Kidney (tissue), 14 donors: ENCODE results near the gene GTF2F2. TPM values are rescaled to one million over a fixed set of nuclear protein-coding genes. Genes with fewer than 3 reads are reported as not detected.

Source experiments
- DNase-seq, 5 donors: peaks; one replicate each; pipeline ENCODE4 v3.0.0-alpha.2; 2013 to 2020
- FAIRE-seq: peaks from 2 replicates; lab custom pipeline; 2012; peaks lifted over from hg19 to GRCh38; lab: Jason Lieb, UNC
- H3K27ac ChIP-seq, 2 donors: one replicate each; pipeline ENCODE4 v1.7.0; 2013; ENCODE audit warnings: low read depth in 2 of 2, low read length in 2 of 2, inconsistent platforms in 1 of 2
- H3K27me3 ChIP-seq: one replicate; pipeline ENCODE4 v1.7.1; 2013; ENCODE audit warnings: low read length, inconsistent platforms; ENCODE audit not compliant: control insufficient read depth, insufficient read depth
- H3K36me3 ChIP-seq, 3 donors: one replicate each; pipeline versions ENCODE4 v1.7.0 to v1.7.1; 2013; ENCODE audit warnings: low read length in 3 of 3, control low read depth in 1 of 3, inconsistent platforms in 1 of 3; ENCODE audit not compliant: insufficient read depth in 3 of 3, control insufficient read depth in 2 of 3
- H3K4me1 ChIP-seq, 3 donors: one replicate each; pipeline versions ENCODE4 v1.7.0 to v1.7.1; 2013; ENCODE audit warnings: low read length in 3 of 3, inconsistent platforms in 1 of 3, low read depth in 1 of 3; ENCODE audit not compliant: control insufficient read depth in 2 of 3, insufficient read depth in 2 of 3
- H3K4me3 ChIP-seq, 3 donors: one replicate each; pipeline versions ENCODE4 v1.7.0 to v1.8.1; 2013; ENCODE audit warnings: low read length in 3 of 3, control low read depth in 1 of 3, inconsistent platforms in 1 of 3
- H3K9ac ChIP-seq, 3 donors: one replicate each; pipeline versions ENCODE4 v1.7.0 to v1.7.1; 2013; ENCODE audit warnings: low read length in 3 of 3, control low read depth in 1 of 3, inconsistent platforms in 1 of 3
- H3K9me3 ChIP-seq, 3 donors: one replicate each; pipeline versions ENCODE4 v1.7.0 to v1.7.1; 2013; ENCODE audit warnings: low read length in 3 of 3, control low read depth in 1 of 3, inconsistent platforms in 1 of 3; ENCODE audit not compliant: control insufficient read depth in 2 of 3, insufficient read depth in 1 of 3
- intact Hi-C: fragments of 100-400 bp; cut with DNase I; formaldehyde crosslinking; loops from one replicate; pipeline ENCODE4 v1.11.1; 2022
- polyA plus RNA-seq: library from polyadenylated mRNA; stranded (reverse); fragments of 350-450 nt; fragmentation: Illumina TruSeq; extraction: RNeasy Lipid Tissue Mini Kit (QIAGEN cat#74804); gene quantifications from one replicate; pipeline ENCODE4 v1.2.3, GENCODE V29; 2014; ENCODE audit warnings: low read depth, low replicate concordance; ENCODE audit not compliant: insufficient read depth
- total RNA-seq: library from RNA; stranded (reverse); fragmentation: NEBNext Ultra II Directional; extraction: Animal tissue kit (Norgen Biotek cat#: 25700); gene quantifications from one replicate; pipeline ENCODE4 v1.2.1, GENCODE V29; 2021
- TF ChIP-seq, protein P1 (sequence below): IDR thresholded peaks from 3 replicates; pipeline ENCODE4 v1.5.1; 2012; ENCODE audit warnings: mild to moderate bottlenecking, moderate library complexity, borderline replicate concordance; ENCODE audit not compliant: insufficient read depth; ENCODE audit errors: extremely low read depth
- donor health status: control.
- donor health status: control.
- donor health status: control.
- donor health status: control.
- donor health status: control.
- donor health status: DM: yes; HTN: yes; CAD: no.
- donor health status: Normal renal cell carcinoma (clear cell type).

Gene GTF2F2
- total and polyA plus RNA-seq, 2 donors from 2014 or later, result 16.6 to 17.3 TPM

- Histone ChIP-seq H3K36me3 (no peaks in the 10 kb centered on the region), H3K9me3 (no peaks in the 10 kb centered on the region), H3K4me1 (no peaks in the 10 kb centered on the region), H3K9ac (no peak overlapping the region), H3K27ac (no peak overlapping the region), H3K27me3 (no peaks in the 10 kb centered on the region), H3K4me3 (no peak overlapping the region)
- FAIRE-seq (no peak), DNase-seq (no peak)
- intact Hi-C loops, result loop anchor here (10.0 kb wide), 1 partner anchor 260 kb away; no protein-coding TSS in a partner anchor
- TF ChIP-seq, protein P1, sequence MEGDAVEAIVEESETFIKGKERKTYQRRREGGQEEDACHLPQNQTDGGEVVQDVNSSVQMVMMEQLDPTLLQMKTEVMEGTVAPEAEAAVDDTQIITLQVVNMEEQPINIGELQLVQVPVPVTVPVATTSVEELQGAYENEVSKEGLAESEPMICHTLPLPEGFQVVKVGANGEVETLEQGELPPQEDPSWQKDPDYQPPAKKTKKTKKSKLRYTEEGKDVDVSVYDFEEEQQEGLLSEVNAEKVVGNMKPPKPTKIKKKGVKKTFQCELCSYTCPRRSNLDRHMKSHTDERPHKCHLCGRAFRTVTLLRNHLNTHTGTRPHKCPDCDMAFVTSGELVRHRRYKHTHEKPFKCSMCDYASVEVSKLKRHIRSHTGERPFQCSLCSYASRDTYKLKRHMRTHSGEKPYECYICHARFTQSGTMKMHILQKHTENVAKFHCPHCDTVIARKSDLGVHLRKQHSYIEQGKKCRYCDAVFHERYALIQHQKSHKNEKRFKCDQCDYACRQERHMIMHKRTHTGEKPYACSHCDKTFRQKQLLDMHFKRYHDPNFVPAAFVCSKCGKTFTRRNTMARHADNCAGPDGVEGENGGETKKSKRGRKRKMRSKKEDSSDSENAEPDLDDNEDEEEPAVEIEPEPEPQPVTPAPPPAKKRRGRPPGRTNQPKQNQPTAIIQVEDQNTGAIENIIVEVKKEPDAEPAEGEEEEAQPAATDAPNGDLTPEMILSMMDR, result no peak
Measured at GRCh38 chr13:45305079-45305478, 184.8 kb downstream of the GTF2F2 start.

DNA sequence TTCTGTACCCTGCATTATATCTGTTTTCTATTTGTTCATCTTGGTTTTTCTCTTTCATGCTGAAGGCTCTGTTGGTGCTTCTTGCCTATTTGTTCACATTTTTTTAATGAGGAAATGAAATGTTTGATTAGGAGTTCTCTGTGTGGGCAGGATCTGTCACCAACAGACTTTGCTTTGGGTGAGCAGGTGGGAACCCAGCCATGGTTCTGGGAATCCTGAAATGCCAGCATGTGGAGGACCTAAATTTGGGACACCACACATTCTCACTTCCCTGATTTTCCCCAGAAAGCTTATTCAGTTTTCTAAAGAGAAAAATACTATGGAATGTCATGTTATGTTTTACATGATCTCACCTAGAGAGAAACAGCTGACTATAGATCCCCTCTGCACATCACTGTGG, 186.7 kb downstream of the GTF2F2 start:
- Histone ChIP-seq H3K27ac (no peak overlapping the region), H3K27me3 (no peaks in the 10 kb centered on the region), H3K4me1 (peaks cover 0 to 5% (median 0%) of the 10 kb centered on the region in 3 donors), H3K4me3 (no peak overlapping the region), H3K9ac (no peak overlapping the region), H3K9me3 (no peaks in the 10 kb centered on the region), H3K36me3 (no peaks in the 10 kb centered on the region)
- TF ChIP-seq, protein P1, result no peak
- no peak for FAIRE-seq
- DNase-seq, result no peak
- intact Hi-C loops, result loop anchor here (10.0 kb wide), 1 partner anchor 262 kb away; no protein-coding TSS in a partner anchor

DNA sequence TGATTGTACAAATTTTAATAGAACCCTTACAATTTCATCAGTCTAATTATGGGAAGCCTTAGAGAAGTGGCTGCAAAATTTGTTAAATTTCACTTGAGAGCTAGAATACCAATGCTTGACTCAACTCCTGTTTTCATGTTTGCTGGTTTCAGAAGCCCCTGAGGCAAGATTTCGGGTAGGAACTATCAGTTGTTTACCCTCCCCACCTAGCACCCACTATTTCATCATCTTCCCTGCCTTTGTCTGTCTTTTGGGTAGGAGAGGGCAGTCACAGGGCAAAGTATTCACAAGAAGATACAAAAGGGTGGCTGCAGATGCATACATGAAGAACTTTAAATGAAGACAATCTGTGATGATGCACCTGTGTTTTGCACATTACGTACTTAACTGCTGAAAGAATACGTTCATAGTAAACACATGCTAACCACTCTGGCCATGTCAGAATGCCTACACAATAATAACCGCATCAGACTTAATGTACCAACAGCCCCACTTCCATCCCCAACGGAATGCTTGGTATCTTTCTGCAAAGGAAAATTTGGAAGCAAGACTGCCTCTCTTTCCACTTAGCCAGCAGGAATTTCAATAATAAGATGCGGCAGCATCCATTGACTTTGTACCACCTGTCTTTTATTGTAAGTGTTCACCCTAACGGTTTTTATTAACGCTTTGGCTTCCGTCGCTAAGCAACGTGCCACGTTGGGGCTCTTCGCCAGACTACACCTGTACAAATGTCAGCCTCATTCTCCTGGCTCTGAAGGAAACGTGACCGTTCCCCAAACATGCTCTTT, 190.2 kb downstream of the GTF2F2 start:
- Histone ChIP-seq H3K27ac (no peak overlapping the region), H3K4me3 (peak overlapping the region in 2 of 3 donors; percentile 28 to 55), H3K27me3 (no peaks in the 10 kb centered on the region), H3K9me3 (no peaks in the 10 kb centered on the region), H3K4me1 (peaks cover 0 to 5% (median 4%) of the 10 kb centered on the region in 3 donors), H3K36me3 (no peaks in the 10 kb centered on the region), H3K9ac (no peak overlapping the region)
- TF ChIP-seq, protein P1, result no peak
- intact Hi-C loops, result no loop called here
- no peak for DNase-seq
- no peak for FAIRE-seq
